HepG2 (cell line): Measurements from ENCODE around the gene SH2D1B. TPM values are rescaled to one million over a fixed set of nuclear protein-coding genes. Genes with fewer than 3 reads are reported as not detected.

Experiments
- ATAC-seq: fragments of 200-7000 bp; cut with Tn5 transposase; 3 replicates; pipeline ENCODE4 v1.9.1; 2020; ENCODE audit warnings: mild to moderate bottlenecking, moderate library complexity
- BruUV-seq: library from RNA; stranded (reverse); fragments of 400-500 nt; replicated peaks from 2 replicates; lab custom pipeline; 2021; lab: Mats Ljungman, UMichigan
- CTCF ChIA-PET: fragments of 300-600 bp; formaldehyde crosslinking; extraction: SDS; loops from one replicate; lab custom pipeline; 2021; ENCODE audit warnings: low total read pairs, inconsistent platforms, low intra/inter-chr PET ratio; lab: Yijun Ruan, JAX
- POLR2A ChIA-PET: fragments of 350-600 bp; sonication (Branson Sonifier 250); formaldehyde crosslinking; loops from one replicate; lab custom pipeline; 2020; ENCODE audit warnings: antibody characterized with exemption, inconsistent platforms; lab: Yijun Ruan, JAX
- DNase-seq: peaks from one replicate; pipeline ENCODE4 v3.0.0-alpha.2; 2015; ENCODE audit warnings: low spot score
- FAIRE-seq: peaks from 3 replicates; lab custom pipeline; 2011; peaks lifted over from hg19 to GRCh38; lab: Jason Lieb, UNC
- H2AFZ ChIP-seq: one replicate; pipeline ENCODE4 v1.6.1; 2011; ENCODE audit warnings: low read length, inconsistent platforms
- H3K27ac ChIP-seq: fragments of 300-600 bp; 3 replicates; pipeline ENCODE4 v1.8.0; 2011; ENCODE audit warnings: mixed run types, mild to moderate bottlenecking, mixed read lengths, low read length, inconsistent platforms; ENCODE audit not compliant: insufficient read depth; ENCODE audit errors: extremely low read length
- H3K27me3 ChIP-seq, 2 experiments: fragments of 200-600 bp in 1 of 2; 2 replicates in 1 of 2; 3 replicates in 1 of 2; pipeline versions ENCODE4 v1.6.0 to v1.8.0; 2011; ENCODE audit warnings: low read length in 2 of 2, mild to moderate bottlenecking in 2 of 2, moderate library complexity in 2 of 2, inconsistent platforms in 1 of 2; ENCODE audit not compliant: insufficient read depth in 2 of 2, control insufficient read depth in 1 of 2
- H3K36me3 ChIP-seq, 2 experiments: fragments of 200-600 bp in 1 of 2; replicated peaks in 1 of 2; 2 replicates in 1 of 2; 3 replicates in 1 of 2; pipeline versions ENCODE4 v1.5.1 to v1.8.0; 2011; ENCODE audit warnings: low read length in 2 of 2, inconsistent platforms in 1 of 2; ENCODE audit not compliant: insufficient read depth in 2 of 2, control insufficient read depth in 1 of 2
- H3K4me1 ChIP-seq: 2 replicates; pipeline ENCODE4 v1.5.1; 2012; ENCODE audit warnings: low read length, inconsistent platforms; ENCODE audit not compliant: insufficient read depth
- H3K4me2 ChIP-seq: 2 replicates; pipeline ENCODE4 v1.6.0; 2011; ENCODE audit warnings: low read depth, low read length, inconsistent platforms
- H3K4me3 ChIP-seq, 3 experiments: fragments of 200-600 bp in 1 of 3; sonication (generic), shearing (Covaris generic) in 1 of 3; replicated peaks in 1 of 3; 2 replicates each; pipeline ENCODE4 v1.5.1; 2011 to 2016; ENCODE audit warnings: low read length in 3 of 3, inconsistent platforms in 2 of 3, low read depth in 2 of 3, mild to moderate bottlenecking in 2 of 3, control low read depth in 1 of 3, mixed read lengths in 1 of 3; ENCODE audit not compliant: insufficient read depth in 1 of 3
- H3K79me2 ChIP-seq: one replicate; pipeline ENCODE4 v1.6.1; 2011; ENCODE audit warnings: low read length, inconsistent platforms; ENCODE audit not compliant: insufficient read depth
- H3K9ac ChIP-seq: 2 replicates; pipeline ENCODE4 v1.6.0; 2011; ENCODE audit warnings: mild to moderate bottlenecking, low read depth, low read length, inconsistent platforms; ENCODE audit not compliant: insufficient read depth
- H3K9me3 ChIP-seq: 2 replicates; pipeline ENCODE4 v1.5.1; 2012; ENCODE audit warnings: mild to moderate bottlenecking, low read length
- H4K20me1 ChIP-seq: 2 replicates; pipeline ENCODE4 v1.6.0; 2011; ENCODE audit warnings: inconsistent platforms, mild to moderate bottlenecking, low read length, moderate library complexity; ENCODE audit not compliant: insufficient read depth
- SNAI1 ChIP-seq: sonication (generic); formaldehyde crosslinking; IDR thresholded peaks from 2 replicates; pipeline ENCODE4 v1.5.0; 2020; ENCODE audit warnings: mild to moderate bottlenecking, missing genetic modification reagents, borderline replicate concordance
- ZNF687 ChIP-seq: sonication (generic); formaldehyde crosslinking; IDR thresholded peaks from 2 replicates; pipeline ENCODE4 v1.5.1; 2020; ENCODE audit warnings: mild to moderate bottlenecking, missing genetic modification reagents, moderate library complexity
- WGBS: methylation state at CpG from one replicate; pipeline ENCODE4 v1.1.6; 2017; ENCODE audit warnings: low lambda C conversion rate; 5-methylcytosine and 5-hydroxymethylcytosine counted together
- in situ Hi-C: cut with HindIII; loops from 2 replicates; pipeline ENCODE4 v1.10.0; 2017; ENCODE audit warnings: low pct_unique_long_range_greater_than_20kb; ENCODE audit not compliant: extremely low pct_ligation_motif_present
- intact Hi-C: fragments of 100-400 bp; cut with micrococcal nuclease; formaldehyde crosslinking; loops from one replicate; pipeline ENCODE4 v1.10.0; 2022; ENCODE audit not compliant: unreplicated experiment
- polyA plus RNA-seq, 8 experiments: library from polyadenylated mRNA; depleted of rRNA in 3 of 8; stranded (reverse) in 7 of 8; unstranded in 1 of 8; fragments of >200 nt; fragmentation: Illumina TruSeq in 4 of 8; extraction: Trizol in 4 of 8; gene quantifications; 2 replicates each; pipeline versions ENCODE4 v1.2.1 to v1.2.3, GENCODE V29; 2011 to 2016; ENCODE audit warnings: low read depth in 4 of 8, missing spikeins in 1 of 8, mixed read lengths in 1 of 8; ENCODE audit not compliant: insufficient read depth in 1 of 8
- total RNA-seq, 5 experiments: library from RNA; depleted of rRNA; stranded (reverse); fragments of >200 nt; fragmentation: Illumina TruSeq; extraction: Trizol; gene quantifications; 2 replicates each; pipeline ENCODE4 v1.2.3, GENCODE V29; 2016; ENCODE audit warnings: low read depth in 1 of 5

Gene SH2D1B
- total and polyA plus RNA-seq, 2 of the 13 experiments (the other 11 are each of a cell fraction or from before 2014, with no cell fraction given), result not detected

GRCh38 chr1:162381941-162382750 is 29.8 kb downstream of the SH2D1B start:
- no peaks in the 10 kb centered on the region for H3K4me1 ChIP-seq
- H2AFZ ChIP-seq, result no peak overlapping the region
- no peaks in the 10 kb centered on the region for H3K27me3 ChIP-seq
- 83% methylated on average over 2 of the region's 13 CpGs for WGBS
- H3K9ac ChIP-seq, result no peak overlapping the region
- no peaks in the 10 kb centered on the region for H4K20me1 ChIP-seq
- no peak for ATAC-seq
- in situ Hi-C loops (no loop called here), intact Hi-C loops (no loop called here)
- POLR2A ChIA-PET, result interaction anchor here (0.6 kb wide), 1 partner anchor 92 kb away, joined by 3 read pairs; no protein-coding TSS in a partner anchor
- no peaks in the 10 kb centered on the region for H3K79me2 ChIP-seq
- no peak for FAIRE-seq
- DNase-seq, result no peak
- no TSS peak for BruUV-seq
- H3K9me3 ChIP-seq, result no peaks in the 10 kb centered on the region
- TF ChIP-seq SNAI1 (CRISPR knock-in tag) (no peak), ZNF687 (CRISPR knock-in tag) (0 out of 2 replicates have a peak, but pooled peaks have one; percentile 10)
- TF ChIP-seq, all 625 proteins: peak for 1
- H3K4me3 ChIP-seq, result no peak overlapping the region
- H3K27ac ChIP-seq, result no peak overlapping the region
- H3K4me2 ChIP-seq, result no peak overlapping the region
- CTCF ChIA-PET, result no interaction called here
- H3K36me3 ChIP-seq, result peaks cover 4 to 7% of the 10 kb centered on the region in 2 experiments; a peak in 4 of 5 replicates
